Fibroblast of pulmonary artery (primary cell): ENCODE results near the gene P2RX4.

Experiments used
- DNase-seq: peaks from one replicate; pipeline ENCODE4 v3.0.0-alpha.2; 2010; ENCODE audit warnings: low read depth
- H3K4me3 ChIP-seq: replicated peaks from 2 replicates; pipeline ENCODE4 v1.5.1; 2011; ENCODE audit warnings: low read depth, mild to moderate bottlenecking, control low read depth, low read length, moderate library complexity
- CTCF ChIP-seq: IDR thresholded peaks from 2 replicates; pipeline ENCODE4 v1.5.1; 2011; ENCODE audit warnings: mild to moderate bottlenecking, control low read depth, low read length, inconsistent platforms; ENCODE audit errors: missing control alignments

P2RX4 gene

GRCh38 chr12:121214855-121215745 lies 5.2 kb downstream of the P2RX4 start:
- DNase-seq: peak; percentile 84

GRCh38 chr12:121216102-121216501 lies 6.2 kb downstream of the P2RX4 start:
- DNase-seq: no peak
- H3K4me3 ChIP-seq: no peak overlapping the region
- TF ChIP-seq CTCF: no peak

More at GRCh38 chr12:121214855-121215745, 5.2 kb downstream of the P2RX4 start:
- no peak for TF ChIP-seq CTCF
- H3K4me3 ChIP-seq: no peak overlapping the region

- no peak overlapping the region for H3K4me3 ChIP-seq
- no peak for DNase-seq
- TF ChIP-seq CTCF: no peak
Observed at GRCh38 chr12:121217063-121217462, 7.1 kb downstream of the P2RX4 start.

GRCh38 chr12:121217761-121218160 lies 7.8 kb downstream of the P2RX4 start:
- no peak for TF ChIP-seq CTCF
- DNase-seq: no peak
- H3K4me3 ChIP-seq: no peak overlapping the region

- no peak for DNase-seq
- no peak overlapping the region for H3K4me3 ChIP-seq
- no peak for TF ChIP-seq CTCF
Observed at GRCh38 chr12:121218588-121219352, 8.8 kb downstream of the P2RX4 start.

- TF ChIP-seq CTCF: no peak
- no peak overlapping the region for H3K4me3 ChIP-seq
- DNase-seq: no peak
Observed at GRCh38 chr12:121219353-121219986, 9.5 kb downstream of the P2RX4 start.
